K562 (cell line): ENCODE measurements around the gene RELL1.
"Not testable (repeated sequence)": the region's sequence is repeated elsewhere in the genome, so short reads cannot be mapped to it uniquely, and the experiment has no call there.

Experiments
- BRD4 ChIP-seq: fragments of 200-600 bp; sonication (generic); IDR thresholded peaks from 2 replicates; pipeline ENCODE4 v1.6.1; 2017; ENCODE audit warnings: inconsistent platforms
- CTCF ChIP-seq, 3 experiments: IDR thresholded peaks in 2 of 3; conservative IDR thresholded peaks in 1 of 3; 2 replicates each; pipeline ENCODE4 v1.5.1; 2011 to 2012; ENCODE audit warnings: low read length in 3 of 3, mild to moderate bottlenecking in 3 of 3, control low read depth in 2 of 3, improper control_type of control experiment in 1 of 3, inconsistent platforms in 1 of 3, low read depth in 1 of 3, mixed read lengths in 1 of 3, moderate library complexity in 1 of 3; ENCODE audit not compliant: insufficient read depth in 2 of 3
- ETS1 ChIP-seq: conservative IDR thresholded peaks from 2 replicates; pipeline ENCODE4 v1.6.1; 2011; ENCODE audit warnings: low read depth, mild to moderate bottlenecking, low read length; ENCODE audit not compliant: control insufficient read depth
- GTF2F1 ChIP-seq: IDR thresholded peaks from 2 replicates; pipeline ENCODE4 v1.6.1; 2011; ENCODE audit warnings: low read depth, low read length, improper control_type of control experiment
- KLF13 ChIP-seq: fragments of 450-650 bp; IDR thresholded peaks from 2 replicates; pipeline ENCODE4 v1.6.1; 2016; ENCODE audit warnings: missing genetic modification characterization, low read depth, mild to moderate bottlenecking, missing compliant biosample characterization, moderate library complexity, borderline replicate concordance
- POLR2A ChIP-seq: fragments of 450-650 bp; conservative IDR thresholded peaks from 2 replicates; pipeline ENCODE4 v1.6.1; 2016
- RAD21 ChIP-seq, 2 experiments: fragments of 250-450 bp in 1 of 2; fragments of 450-650 bp in 1 of 2; sonication (Bioruptor Pico) in 1 of 2; formaldehyde crosslinking in 1 of 2; IDR thresholded peaks in 1 of 2; conservative IDR thresholded peaks in 1 of 2; 2 replicates each; pipeline versions ENCODE4 v1.4.0 to v1.8.0; 2020 to 2022; ENCODE audit warnings: mild to moderate bottlenecking in 2 of 2, moderate library complexity in 1 of 2
- REST ChIP-seq, 2 experiments: fragments of 450-650 bp; formaldehyde crosslinking in 1 of 2; IDR thresholded peaks; 2 replicates each; pipeline versions ENCODE4 v1.4.0 to v1.6.1; 2014 to 2020; ENCODE audit warnings: mild to moderate bottlenecking in 2 of 2, borderline replicate concordance in 1 of 2, low read depth in 1 of 2
- TARDBP ChIP-seq: fragments of 450-650 bp; IDR thresholded peaks from 2 replicates; pipeline ENCODE4 v1.6.1; 2016
- TCF7 ChIP-seq: sonication (generic); IDR thresholded peaks from 2 replicates; pipeline ENCODE4 v1.6.1; 2016; ENCODE audit warnings: antibody characterized with exemption, borderline replicate concordance
- ZNF384 ChIP-seq: IDR thresholded peaks from 2 replicates; pipeline ENCODE4 v1.6.1; 2012; ENCODE audit warnings: low read depth, low read length, improper control_type of control experiment

GRCh38 chr4:37669124-37669523, 17.1 kb downstream of the RELL1 start:
- not testable (repeated sequence) for TF ChIP-seq POLR2A; CTCF (IDR thresholded peaks at IDR 0.05 in 2 of 3, conservative IDR thresholded peaks at IDR 0.05 in 1 of 3; ENCODE audit: insufficient read depth in 2 of 3, low read depth in 1 of 3, low read length in 3 of 3); BRD4; ETS1; REST (IDR thresholded peaks at IDR 0.05; ENCODE audit: borderline replicate concordance); REST (CRISPR knock-in tag; IDR thresholded peaks at IDR 0.05; ENCODE audit: low read depth); TARDBP; KLF13; TCF7; ZNF384; RAD21 (CRISPR knock-in tag; conservative IDR thresholded peaks at IDR 0.05 in 1 of 2, IDR thresholded peaks at IDR 0.05 in 1 of 2); GTF2F1
